ENCODE data around the gene CBX5. TPM values are rescaled to one million over a fixed set of nuclear protein-coding genes. Genes with fewer than 3 reads are reported as not detected.

Gene CBX5
- total RNA-seq, result 28.4 and 28.7 TPM in 2 replicates

DNA sequence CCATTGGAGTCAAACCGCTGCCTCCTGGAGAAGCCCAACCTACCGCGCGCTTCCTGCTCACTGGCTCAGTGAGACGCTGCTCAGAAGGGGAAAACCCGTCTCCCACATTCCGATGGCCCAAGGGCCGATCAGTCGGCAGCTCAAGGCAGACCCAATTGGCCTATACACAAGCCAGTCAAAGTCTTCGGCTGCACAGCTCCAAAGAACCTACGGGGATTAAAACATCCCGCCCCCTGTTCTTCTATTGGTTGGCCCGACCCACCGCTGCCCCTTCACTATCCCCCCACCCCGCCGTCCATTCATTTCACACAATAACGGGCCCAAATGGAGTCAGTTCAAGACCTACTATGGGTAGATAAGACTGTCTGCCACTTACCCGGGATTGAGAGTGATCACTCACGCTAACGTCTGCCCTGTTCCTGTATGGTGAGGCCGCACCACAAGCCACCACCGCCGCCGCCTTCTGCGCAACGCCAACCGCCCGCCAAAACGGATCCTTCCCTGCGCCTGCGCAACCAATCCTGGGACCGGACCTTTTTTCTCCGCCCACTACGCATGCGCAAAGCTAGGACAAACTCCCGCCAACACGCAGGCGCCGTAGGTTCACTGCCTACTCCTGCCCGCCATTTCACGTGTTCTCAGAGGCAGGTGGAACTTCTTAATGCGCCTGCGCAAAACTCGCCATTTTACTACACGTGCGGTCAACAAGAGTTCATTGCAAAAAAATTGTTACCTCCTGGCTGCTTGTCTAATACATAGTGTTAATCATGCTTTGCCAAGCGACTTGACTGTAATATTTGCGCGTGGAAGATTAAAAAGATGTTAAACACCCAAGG is at the start of gene CBX5:
Gene CBX5 (minus strand): TSS at position 491 of the 836 bp plus-strand sequence. CDS start 22,472 bp downstream, outside the sequence.

DNA sequence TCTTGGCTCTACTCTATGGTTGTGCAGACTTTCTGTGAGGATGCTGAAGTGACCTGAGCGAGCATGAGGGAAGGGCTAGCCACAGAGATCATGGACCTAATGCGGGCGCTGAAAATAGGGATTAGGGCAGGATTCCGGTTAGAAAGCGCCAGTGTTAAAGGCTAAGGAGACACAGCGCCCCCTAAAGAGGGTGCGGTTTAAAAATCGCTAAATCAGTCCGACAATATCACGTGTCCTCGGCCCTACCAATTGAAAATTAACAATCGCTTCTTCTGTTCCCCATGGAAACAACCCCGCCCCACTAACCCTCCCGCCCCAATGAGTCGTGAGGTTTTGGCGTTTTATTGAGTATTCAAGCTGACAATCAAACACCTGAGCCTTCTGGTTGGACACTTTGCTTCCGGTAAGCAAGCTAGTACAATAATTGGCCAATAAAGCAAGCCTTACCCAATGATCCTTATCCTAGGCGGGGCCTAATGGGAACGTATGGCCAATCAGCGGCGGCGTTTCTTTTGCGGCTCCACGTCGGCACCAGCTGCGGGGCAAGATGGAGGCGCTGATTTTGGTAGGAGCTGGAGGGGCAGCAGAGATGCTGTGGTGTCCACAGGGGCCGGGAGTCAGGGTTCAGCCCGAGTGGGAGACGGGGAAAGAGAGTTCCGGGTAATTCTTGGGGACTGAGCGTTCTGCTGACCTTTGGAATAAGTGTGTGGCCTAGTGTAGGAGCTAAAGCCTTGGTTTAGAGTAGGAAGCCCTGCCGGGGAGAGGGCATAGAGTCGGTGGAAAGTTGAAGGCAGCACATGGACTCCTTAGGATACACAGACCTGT is 44.9 kb upstream of the CBX5 start, which contains the start of gene COPZ1:
Gene COPZ1 (plus strand): TSS at position 515 of the 825 bp plus-strand sequence. CDS start 33 bp downstream, at position 548.

DNA sequence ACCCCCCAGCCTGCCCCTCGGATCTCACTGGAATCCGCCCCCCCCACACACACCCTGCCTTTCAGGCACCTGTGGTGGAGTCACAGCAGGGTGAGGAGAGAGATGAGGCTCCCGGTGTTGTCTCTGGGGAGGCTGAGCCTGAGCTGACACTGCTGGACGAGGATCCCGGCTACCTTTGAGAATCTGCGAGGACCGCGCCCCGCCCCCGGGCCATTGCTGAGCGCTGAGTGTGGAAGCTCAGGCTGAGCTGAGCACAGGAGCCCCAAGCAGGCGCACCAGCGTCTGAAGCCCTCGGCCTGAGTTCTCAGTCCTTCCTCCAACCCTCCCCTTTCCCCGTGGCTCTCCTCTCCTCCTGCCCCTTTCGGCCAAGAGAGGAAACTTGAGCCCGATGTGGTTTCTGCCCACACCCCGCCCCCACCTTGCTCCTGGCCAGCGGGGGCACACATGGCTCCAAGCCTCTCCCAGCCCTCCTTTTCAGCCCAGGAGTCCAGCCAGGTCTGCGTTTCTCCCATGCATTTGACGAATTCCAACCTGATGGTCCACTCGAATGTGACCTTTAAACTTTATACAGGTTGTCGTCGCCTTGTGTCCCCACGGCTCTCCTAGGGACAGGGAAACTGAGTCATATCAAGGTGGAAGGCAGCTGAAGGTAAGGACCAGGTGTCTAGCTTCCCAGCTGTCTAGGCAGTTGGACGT is 21.0 kb upstream of the CBX5 start, which contains the start of gene NFE2:
Gene NFE2 (minus strand): TSS at position 284 of the 696 bp plus-strand sequence. CDS start 5,767 bp downstream, outside the sequence.

DNA sequence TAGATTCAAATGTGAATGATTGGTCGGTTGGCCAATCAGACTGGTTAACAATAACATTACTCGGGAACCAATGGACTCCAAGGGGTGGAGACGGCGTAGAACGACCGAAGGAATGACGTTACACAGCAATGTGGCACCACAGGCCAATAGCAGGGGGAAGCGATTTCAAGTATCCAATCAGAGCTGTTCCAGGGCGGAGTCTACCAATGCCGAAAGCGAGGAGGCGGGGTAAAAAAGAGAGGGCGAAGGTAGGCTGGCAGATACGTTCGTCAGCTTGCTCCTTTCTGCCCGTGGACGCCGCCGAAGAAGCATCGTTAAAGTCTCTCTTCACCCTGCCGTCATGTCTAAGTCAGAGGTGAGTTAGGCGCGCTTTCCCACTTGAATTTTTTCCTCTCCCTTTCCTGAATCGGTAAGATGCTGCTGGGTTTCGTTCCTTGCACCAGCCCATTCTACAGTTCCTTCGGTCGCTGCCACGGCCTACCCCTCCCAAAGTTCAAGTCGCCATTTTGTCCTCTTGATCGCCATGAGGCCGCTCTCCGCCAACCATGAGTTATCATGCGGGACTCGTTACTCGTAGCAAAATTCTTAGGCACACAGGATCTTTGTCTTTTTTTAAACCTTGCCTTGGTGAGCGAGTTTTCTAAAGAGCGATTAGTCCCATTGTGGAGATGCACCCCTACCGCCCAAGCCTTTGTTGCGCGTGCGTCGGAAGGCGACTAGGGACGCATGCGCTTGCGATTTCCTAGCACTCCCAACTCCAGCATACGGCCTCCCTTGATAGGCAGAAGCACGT is 742 bp upstream of the CBX5 start, which contains the start of gene HNRNPA1:
Gene HNRNPA1 (plus strand): TSS at position 259 of the 793 bp plus-strand sequence. CDS start 82 bp downstream, at position 341.

Other genes with a start within 250 kb of the CBX5 start
- not detected in 2 replicates for gene HOXC5, start 247.1 kb downstream of the CBX5 start, total RNA-seq
- not detected in 2 replicates for gene HOXC4, start 226.3 kb downstream of the CBX5 start, total RNA-seq
- gene SMUG1, start 91.1 kb downstream of the CBX5 start, total RNA-seq, result 20.4 and 20.7 TPM in 2 replicates
- gene HNRNPA1, start 604 bp upstream of the CBX5 start, total RNA-seq, result 502 and 576 TPM in 2 replicates
- not detected in 2 replicates for gene NFE2, start 20.9 kb upstream of the CBX5 start, total RNA-seq
- gene COPZ1, start 45.0 kb upstream of the CBX5 start, total RNA-seq, result 96.3 and 96.6 TPM in 2 replicates
- under 0.01 TPM in 1 of 2 replicates, not detected in the other for gene GPR84, start 84.4 kb upstream of the CBX5 start, total RNA-seq
- gene ZNF385A, start 104.6 kb upstream of the CBX5 start, total RNA-seq, result 0.98 and 1.8 TPM in 2 replicates
- 255 and 294 TPM in 2 replicates for gene ITGA5, start 139.1 kb upstream of the CBX5 start, total RNA-seq
- not detected in 2 replicates for gene GTSF1, start 193.5 kb upstream of the CBX5 start, total RNA-seq
- gene NCKAP1L, start 217.6 kb upstream of the CBX5 start, total RNA-seq, result not detected in 2 replicates